Islet of Langerhans (tissue), 1 donor: Measurements from ENCODE around the gene HECA.
"Not testable (repeated sequence)": the region's sequence is repeated elsewhere in the genome, so short reads cannot be mapped to it uniquely, and the experiment has no call there.

Source experiments
- FAIRE-seq: peaks from one replicate; lab custom pipeline; 2011; peaks lifted over from hg19 to GRCh38; lab: Jason Lieb, UNC

The HECA gene

GRCh38 chr6:139134817-139135577 lies at the start of gene HECA:
HECA (plus strand) TSS chr6:139135080; CDS start chr6:139135397, 317 bp downstream.
- no peak for FAIRE-seq

- no peak for FAIRE-seq
Measured at GRCh38 chr6:139091826-139092225, 43.1 kb upstream of the HECA start.

- no peak for FAIRE-seq
Measured at GRCh38 chr6:139099984-139100383, 34.9 kb upstream of the HECA start.

GRCh38 chr6:139107051-139107450 lies 27.8 kb upstream of the HECA start:
- no peak for FAIRE-seq

GRCh38 chr6:139108378-139108777 lies 26.5 kb upstream of the HECA start:
- no peak for FAIRE-seq

- no peak for FAIRE-seq
Measured at GRCh38 chr6:139109558-139109957, 25.3 kb upstream of the HECA start.

- no peak for FAIRE-seq
Measured at GRCh38 chr6:139112146-139112545, 22.7 kb upstream of the HECA start.

GRCh38 chr6:139112561-139112960 lies 22.3 kb upstream of the HECA start:
- no peak for FAIRE-seq

GRCh38 chr6:139114746-139115145 lies 20.1 kb upstream of the HECA start:
- FAIRE-seq: no peak

GRCh38 chr6:139115989-139116758 lies 18.7 kb upstream of the HECA start:
- no peak for FAIRE-seq

GRCh38 chr6:139117734-139118133 lies 17.1 kb upstream of the HECA start:
- no peak for FAIRE-seq

- FAIRE-seq: no peak
Measured at GRCh38 chr6:139119552-139119951, 15.3 kb upstream of the HECA start.

GRCh38 chr6:139122823-139123222 lies 12.1 kb upstream of the HECA start:
- not testable (repeated sequence) for FAIRE-seq

GRCh38 chr6:139124887-139125672 lies 9.8 kb upstream of the HECA start:
- FAIRE-seq: no peak

- no peak for FAIRE-seq
Measured at GRCh38 chr6:139126255-139126654, 8.6 kb upstream of the HECA start.

- FAIRE-seq: no peak
Measured at GRCh38 chr6:139126931-139127330, 7.9 kb upstream of the HECA start.

- no peak for FAIRE-seq
Measured at GRCh38 chr6:139129284-139129683, 5.6 kb upstream of the HECA start.

GRCh38 chr6:139131736-139132280 lies 3.1 kb upstream of the HECA start:
- FAIRE-seq: no peak

- no peak for FAIRE-seq
Measured at GRCh38 chr6:139133262-139134063, 1.4 kb upstream of the HECA start.

GRCh38 chr6:139134064-139134395 lies 850 bp upstream of the HECA start:
- no peak for FAIRE-seq

- FAIRE-seq: no peak
Measured at GRCh38 chr6:139135578-139136545, 982 bp downstream of the HECA start.
